GM12891 (cell line): ENCODE measurements around the gene PRKN.

ENCODE experiments used
- PAX5 ChIP-seq: IDR thresholded peaks from 2 replicates; pipeline ENCODE4 v1.6.1; 2011; ENCODE audit warnings: low read length, moderate library complexity, mild to moderate bottlenecking; ENCODE audit not compliant: insufficient read depth, severe bottlenecking
- POLR2A ChIP-seq: IDR thresholded peaks from 2 replicates; pipeline ENCODE4 v1.6.1; 2011; ENCODE audit warnings: low read depth, low read length, control low read depth
- POLR2AphosphoS5 ChIP-seq: IDR thresholded peaks from 2 replicates; pipeline ENCODE4 v1.6.1; 2011; ENCODE audit warnings: low read depth, low read length, control low read depth
- POU2F2 ChIP-seq: IDR thresholded peaks from 2 replicates; pipeline ENCODE4 v1.6.1; 2011; ENCODE audit warnings: low read depth, mild to moderate bottlenecking, control low read depth, low read length, moderate library complexity
- SPI1 ChIP-seq: IDR thresholded peaks from 2 replicates; pipeline ENCODE4 v1.6.1; 2011; ENCODE audit warnings: low read depth, low read length, control low read depth
- TAF1 ChIP-seq: IDR thresholded peaks from 2 replicates; pipeline ENCODE4 v1.6.1; 2011; ENCODE audit warnings: low read depth, low read length, control low read depth

GRCh38 chr6:161637658-161638057 lies 1089.9 kb downstream of the PRKN start:
- TF ChIP-seq TAF1, result no peak
- no peak for TF ChIP-seq POLR2AphosphoS5
- TF ChIP-seq POLR2A, result no peak
- no peak for TF ChIP-seq PAX5
- TF ChIP-seq SPI1, result no peak
- no peak for TF ChIP-seq POU2F2
